ENCODE data around the gene NCKAP1.
"Not testable (repeated sequence)": the region's sequence is repeated elsewhere in the genome, so short reads cannot be mapped to it uniquely, and the experiment has no call there.

The NCKAP1 gene

DNA sequence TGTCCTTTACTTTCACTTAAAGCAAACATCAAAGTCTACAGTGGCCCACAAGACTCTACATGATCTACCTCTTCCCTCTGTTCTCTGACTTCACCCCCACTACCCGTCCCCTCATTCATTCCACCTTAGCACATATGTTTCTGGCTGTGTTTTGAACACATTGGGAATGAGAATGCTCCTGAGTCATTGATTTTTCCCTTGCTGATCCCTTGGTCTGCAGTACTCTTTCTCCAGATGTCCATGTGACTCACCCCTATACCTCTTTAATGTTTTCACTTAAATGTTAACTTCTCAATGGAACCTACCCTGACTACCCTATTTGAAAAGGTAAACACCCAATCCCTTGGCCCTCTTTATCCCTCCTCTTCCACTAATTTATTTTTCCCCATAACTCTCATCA is 141.1 kb downstream of the NCKAP1 start:
- Mint-ChIP-seq H3K27me3 (ENCODE audit: low read depth, poor library complexity) (no peaks in the 10 kb centered on the region), H3K4me1 (peaks cover 5% of the 10 kb centered on the region), H3K4me3 (no peak overlapping the region), H3K36me3 (ENCODE audit: low read depth) (peaks cover 17% of the 10 kb centered on the region), H3K9me3 (peaks cover 7% of the 10 kb centered on the region), H3K27ac (no peak overlapping the region)
- no peak for TF ChIP-seq CTCF (IDR thresholded peaks at IDR 0.05)
- no peak for DNase-seq

- no peak overlapping the region for H3K4me3 Mint-ChIP-seq
- no peak overlapping the region for H3K27ac Mint-ChIP-seq
- no peak for DNase-seq
- H3K27me3 Mint-ChIP-seq (ENCODE audit: low read depth, poor library complexity) = no peaks in the 10 kb centered on the region
- peaks cover 17% of the 10 kb centered on the region for H3K36me3 Mint-ChIP-seq (ENCODE audit: low read depth)
- TF ChIP-seq CTCF (IDR thresholded peaks at IDR 0.05) = no peak
- H3K9me3 Mint-ChIP-seq = peaks cover 7% of the 10 kb centered on the region
- H3K4me1 Mint-ChIP-seq = peaks cover 15% of the 10 kb centered on the region
Observed at GRCh38 chr2:182895798-182896197, 142.5 kb downstream of the NCKAP1 start.

- peaks cover 17% of the 10 kb centered on the region for H3K36me3 Mint-ChIP-seq (ENCODE audit: low read depth)
- peaks cover 7% of the 10 kb centered on the region for H3K9me3 Mint-ChIP-seq
- H3K27me3 Mint-ChIP-seq (ENCODE audit: low read depth, poor library complexity) = no peaks in the 10 kb centered on the region
- H3K27ac Mint-ChIP-seq = no peak overlapping the region
- no peak overlapping the region for H3K4me3 Mint-ChIP-seq
- H3K4me1 Mint-ChIP-seq = peaks cover 21% of the 10 kb centered on the region
- no peak for TF ChIP-seq CTCF (IDR thresholded peaks at IDR 0.05)
- DNase-seq = no peak
Observed at GRCh38 chr2:182895169-182895568, 143.1 kb downstream of the NCKAP1 start.

DNA sequence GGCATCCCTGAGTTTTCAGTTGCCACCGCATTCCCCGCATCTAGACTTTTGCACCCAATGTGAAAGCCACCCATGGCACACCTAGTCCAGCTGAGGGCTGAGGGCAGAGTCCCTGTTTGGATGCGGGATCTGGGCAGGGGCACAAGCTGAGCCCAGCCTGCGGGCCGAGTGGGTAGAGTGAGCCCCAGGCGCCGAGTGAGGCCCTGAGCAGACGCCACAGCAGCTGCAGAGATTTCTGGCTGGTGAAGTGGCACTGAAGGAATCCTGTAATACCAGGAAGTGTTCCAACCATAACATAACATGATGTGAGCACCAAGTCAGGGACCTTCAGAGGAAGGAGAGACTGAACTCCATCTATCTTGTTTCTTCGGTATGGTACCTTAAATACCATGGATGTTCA is 144.1 kb downstream of the NCKAP1 start:
- Mint-ChIP-seq H3K27me3 (ENCODE audit: low read depth, poor library complexity) (no peaks in the 10 kb centered on the region), H3K4me3 (no peak overlapping the region), H3K27ac (no peak overlapping the region), H3K36me3 (ENCODE audit: low read depth) (peaks cover 17% of the 10 kb centered on the region), H3K9me3 (peaks cover 7% of the 10 kb centered on the region), H3K4me1 (peaks cover 26% of the 10 kb centered on the region)
- no peak for TF ChIP-seq CTCF (IDR thresholded peaks at IDR 0.05)
- no peak for DNase-seq

DNA sequence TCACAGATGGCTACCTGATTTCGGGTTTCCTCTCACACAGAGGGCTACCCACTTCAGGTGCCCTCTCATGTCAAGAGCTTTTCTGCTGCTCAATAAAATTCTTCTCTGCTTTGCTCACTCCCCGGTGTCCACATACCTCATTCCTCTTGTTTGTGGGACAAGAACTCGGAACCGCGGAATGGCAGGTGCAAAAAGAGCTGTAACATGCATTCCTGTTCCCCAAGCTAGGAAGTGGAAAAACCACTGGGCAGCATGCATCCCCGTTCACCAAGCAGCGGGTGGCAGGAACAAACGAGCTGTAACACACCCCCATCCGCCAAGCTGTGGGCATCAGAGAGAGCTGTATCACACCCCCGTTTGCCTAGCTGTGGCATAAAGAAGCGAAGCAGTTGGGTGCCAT is 144.6 kb downstream of the NCKAP1 start:
- Mint-ChIP-seq H3K27me3 (ENCODE audit: low read depth, poor library complexity) (no peaks in the 10 kb centered on the region), H3K36me3 (ENCODE audit: low read depth) (peaks cover 17% of the 10 kb centered on the region), H3K4me1 (peaks cover 27% of the 10 kb centered on the region), H3K4me3 (no peak overlapping the region), H3K27ac (no peak overlapping the region), H3K9me3 (peaks cover 7% of the 10 kb centered on the region)
- no peak for TF ChIP-seq CTCF (IDR thresholded peaks at IDR 0.05)
- no peak for DNase-seq

GRCh38 chr2:182893035-182893434 is 145.2 kb downstream of the NCKAP1 start:
- H3K4me3 Mint-ChIP-seq; H3K27me3 Mint-ChIP-seq (ENCODE audit: low read depth, poor library complexity); DNase-seq; H3K9me3 Mint-ChIP-seq; H3K27ac Mint-ChIP-seq: not testable (repeated sequence)
- Mint-ChIP-seq H3K4me1 (peaks cover 32% of the 10 kb centered on the region), H3K36me3 (ENCODE audit: low read depth) (peaks cover 17% of the 10 kb centered on the region)
